Endothelial cell of umbilical vein (primary cell): ENCODE measurements around the gene ZNF319. TPM values are rescaled to one million over a fixed set of nuclear protein-coding genes. Genes with fewer than 3 reads are reported as not detected.

ENCODE experiments used
- BruUV-seq: library from RNA; stranded (reverse); fragments of 400-500 nt; replicated peaks from 2 replicates; lab custom pipeline; 2021; lab: Mats Ljungman, UMichigan
- CTCF ChIA-PET: fragments of 300-600, 350-600 bp; sonication (Branson Sonifier 250); formaldehyde crosslinking; loops from one replicate; lab custom pipeline; 2021; ENCODE audit warnings: antibody characterized with exemption, inconsistent platforms; lab: Charles Lee
- POLR2A ChIA-PET: fragments of 300-600, 350-600 bp; sonication (Branson Sonifier 250); formaldehyde crosslinking; loops from one replicate; lab custom pipeline; 2021; ENCODE audit warnings: antibody characterized with exemption, inconsistent platforms; lab: Charles Lee
- DNase-seq: peaks from one replicate; pipeline ENCODE4 v3.0.0-alpha.2; 2011; ENCODE audit warnings: low read depth, low spot score
- FAIRE-seq: peaks from 2 replicates; lab custom pipeline; 2011; peaks lifted over from hg19 to GRCh38; lab: Jason Lieb, UNC
- H2AFZ ChIP-seq: 2 replicates; pipeline ENCODE4 v1.6.0; 2012; ENCODE audit warnings: low read depth, low read length, control low read depth, inconsistent platforms
- H3K27ac ChIP-seq: 2 replicates; pipeline ENCODE4 v1.5.1; 2011; ENCODE audit warnings: low read depth, mild to moderate bottlenecking, control low read depth, low read length, moderate library complexity; ENCODE audit not compliant: insufficient read depth
- H3K27me3 ChIP-seq, 2 experiments: 2 replicates each; pipeline versions ENCODE4 v1.6.0 to v1.6.1; 2011; ENCODE audit warnings: low read length in 2 of 2, mixed read lengths in 1 of 2; ENCODE audit not compliant: control insufficient read depth in 2 of 2, insufficient read depth in 2 of 2
- H3K36me3 ChIP-seq, 2 experiments: 2 replicates in 1 of 2; 3 replicates in 1 of 2; pipeline ENCODE4 v1.5.1; 2011; ENCODE audit warnings: low read length in 2 of 2, mild to moderate bottlenecking in 1 of 2, moderate library complexity in 1 of 2; ENCODE audit not compliant: control insufficient read depth in 2 of 2, insufficient read depth in 2 of 2; ENCODE audit errors: extremely low read depth in 1 of 2
- H3K4me1 ChIP-seq: 3 replicates; pipeline ENCODE4 v1.5.1; 2011; ENCODE audit warnings: mild to moderate bottlenecking, low read length; ENCODE audit not compliant: control insufficient read depth, insufficient read depth; ENCODE audit errors: extremely low read depth
- H3K4me2 ChIP-seq: 2 replicates; pipeline ENCODE4 v1.6.1; 2011; ENCODE audit warnings: low read length, control low read depth, mixed read lengths; ENCODE audit not compliant: insufficient read depth
- H3K4me3 ChIP-seq, 3 experiments: fragments of 200-600 bp in 1 of 3; sonication (generic), shearing (Covaris generic) in 1 of 3; replicated peaks in 1 of 3; 2 replicates each; pipeline ENCODE4 v1.5.1; 2011 to 2016; ENCODE audit warnings: control low read depth in 3 of 3, low read length in 3 of 3, mild to moderate bottlenecking in 2 of 3, inconsistent platforms in 1 of 3, low read depth in 1 of 3, moderate library complexity in 1 of 3; ENCODE audit not compliant: insufficient read depth in 1 of 3
- H3K79me2 ChIP-seq: 2 replicates; pipeline ENCODE4 v1.6.0; 2012; ENCODE audit warnings: low read length, inconsistent platforms; ENCODE audit not compliant: control insufficient read depth, insufficient read depth
- H3K9ac ChIP-seq: replicated peaks from 2 replicates; pipeline ENCODE3; 2011; ENCODE audit warnings: low read length, control low read depth; ENCODE audit not compliant: insufficient read depth; ENCODE audit errors: extremely low read depth
- H3K9me1 ChIP-seq: replicated peaks from 3 replicates; pipeline ENCODE4 v1.6.0; 2011; ENCODE audit warnings: mild to moderate bottlenecking, low read length; ENCODE audit not compliant: control insufficient read depth, insufficient read depth; ENCODE audit errors: extremely low read depth
- H3K9me3 ChIP-seq: replicated peaks from 2 replicates; pipeline ENCODE4 v1.5.1; 2012; ENCODE audit warnings: low read length, inconsistent platforms; ENCODE audit not compliant: control insufficient read depth, insufficient read depth
- H4K20me1 ChIP-seq: replicated peaks from 2 replicates; pipeline ENCODE3; 2011; ENCODE audit warnings: mild to moderate bottlenecking, low read length; ENCODE audit not compliant: control insufficient read depth, insufficient read depth; ENCODE audit errors: extremely low read depth
- EZH2 ChIP-seq: IDR thresholded peaks from 2 replicates; pipeline ENCODE4 v1.6.1; 2012; ENCODE audit warnings: borderline replicate concordance, low read depth, mild to moderate bottlenecking, moderate library complexity, low read length, inconsistent platforms; ENCODE audit not compliant: severe bottlenecking
- FOS ChIP-seq: IDR thresholded peaks from 2 replicates; pipeline ENCODE4 v1.6.1; 2011; ENCODE audit warnings: mild to moderate bottlenecking, low read length, moderate library complexity, borderline replicate concordance; ENCODE audit not compliant: insufficient read depth
- GATA2 ChIP-seq: IDR thresholded peaks from 2 replicates; pipeline ENCODE4 v1.7.0; 2011; ENCODE audit warnings: low read depth, mild to moderate bottlenecking, moderate library complexity, mixed read lengths, low read length; ENCODE audit not compliant: insufficient read length, insufficient read depth
- JUN ChIP-seq: IDR thresholded peaks from 2 replicates; pipeline ENCODE4 v1.6.1; 2011; ENCODE audit warnings: borderline replicate concordance, low read depth; ENCODE audit not compliant: insufficient read length, insufficient read depth
- MAX ChIP-seq: IDR thresholded peaks from 2 replicates; pipeline ENCODE4 v1.6.1; 2011; ENCODE audit not compliant: insufficient read depth, insufficient read length
- MYC ChIP-seq: IDR thresholded peaks from one replicate; pipeline ENCODE4 v1.6.1; 2011; ENCODE audit warnings: mild to moderate bottlenecking, low read depth, low read length
- POLR2A ChIP-seq: IDR thresholded peaks from 2 replicates; pipeline ENCODE4 v1.6.1; 2012; ENCODE audit warnings: low read depth, mild to moderate bottlenecking, control low read depth, low read length
- POLR2AphosphoS5 ChIP-seq: IDR thresholded peaks from 2 replicates; pipeline ENCODE4 v1.6.1; 2012; ENCODE audit warnings: low read depth, mild to moderate bottlenecking, control low read depth, low read length, moderate library complexity; ENCODE audit not compliant: insufficient read depth
- dilution Hi-C: fragments of 300-500 bp; cut with MboI; formaldehyde crosslinking; loops from one replicate; pipeline ENCODE4 v1.15.0; 2019; ENCODE audit warnings: low sequenced_read_pairs; ENCODE audit not compliant: extremely low pct_ligation_motif_present
- intact Hi-C: fragments of 100-400 bp; cut with micrococcal nuclease; formaldehyde crosslinking; loops from one replicate; pipeline ENCODE4 v1.10.0; 2022
- polyA plus RNA-seq, 4 experiments: library from polyadenylated mRNA; depleted of rRNA in 3 of 4; stranded (reverse) in 3 of 4; unstranded in 1 of 4; fragments of >200 nt; gene quantifications; 2 replicates each; pipeline versions ENCODE4 v1.2.1 to v1.2.3, GENCODE V29; 2011 to 2012; ENCODE audit warnings: missing spikeins in 1 of 4
- total RNA-seq: library from RNA; stranded (reverse); gene quantifications from 2 replicates; pipeline ENCODE4 v1.2.3, GENCODE V29; 2021
- TF ChIP-seq, protein P1 (sequence below), 2 donors: IDR thresholded peaks; 1 replicate in 1 of 2; 2 replicates in 1 of 2; pipeline ENCODE4 v1.5.1; 2011; ENCODE audit warnings: low read length in 2 of 2, mild to moderate bottlenecking in 2 of 2, moderate library complexity in 2 of 2, control low read depth in 1 of 2, inconsistent platforms in 1 of 2, low read depth in 1 of 2; ENCODE audit not compliant: insufficient read depth in 1 of 2; ENCODE audit errors: extremely low read depth in 1 of 2

ZNF319 gene
- total and polyA plus RNA-seq, 2 donors (not counting 3 experiments of a cell fraction or from before 2014, with no cell fraction given): 5.4 to 9.9 TPM

DNA sequence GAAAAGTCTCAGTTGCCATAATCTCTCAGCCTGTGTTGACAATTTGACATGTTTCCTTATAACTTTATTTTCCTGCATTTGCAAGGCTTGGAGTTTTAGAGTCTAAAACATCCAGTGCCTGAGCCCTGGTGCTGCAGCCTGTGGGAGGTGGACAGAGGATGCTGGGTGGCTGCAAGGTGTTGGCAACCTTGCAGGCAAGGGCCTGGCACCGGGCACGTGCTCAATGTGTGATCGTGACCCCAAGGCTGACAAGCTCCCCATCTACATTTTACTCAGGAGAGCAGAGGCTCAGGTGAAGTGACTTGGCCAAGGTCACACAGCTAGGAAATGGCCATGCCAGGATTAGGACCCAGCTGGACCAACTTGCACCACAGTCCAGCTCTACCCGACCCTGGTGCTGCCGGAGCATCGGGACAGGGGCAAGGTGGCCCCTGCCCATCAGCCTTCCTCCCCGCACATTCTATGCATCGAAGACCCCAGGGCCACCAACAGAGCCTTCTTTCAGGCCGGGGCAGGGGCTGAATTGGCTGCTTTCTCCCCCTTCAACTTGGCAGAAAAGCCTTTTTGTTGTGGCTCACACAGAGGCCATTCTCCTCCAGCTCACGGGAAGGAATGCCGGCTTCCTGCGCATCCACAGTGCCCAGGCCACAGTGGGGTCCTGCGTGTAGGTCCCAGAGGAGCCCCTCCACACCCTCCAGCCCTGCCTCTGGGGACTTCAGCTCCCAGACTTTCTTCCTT is 48.2 kb upstream of the ZNF319 start:
- FAIRE-seq: no peak
- no TSS peak for BruUV-seq
- Histone ChIP-seq H3K4me2 (no peak overlapping the region), H3K79me2 (no peaks in the 10 kb centered on the region), H3K27me3 (no peaks in the 10 kb centered on the region), H2AFZ (no peak overlapping the region), H3K27ac (no peak overlapping the region), H3K4me3 (no peak overlapping the region), H3K4me1 (no peaks in the 10 kb centered on the region), H3K9me1 (no peaks in the 10 kb centered on the region), H3K9me3 (no peaks in the 10 kb centered on the region), H4K20me1 (no peaks in the 10 kb centered on the region), H3K36me3 (no peaks in the 10 kb centered on the region), H3K9ac (no peak overlapping the region)
- DNase-seq: no peak
- dilution Hi-C loops: no loop called here
- ChIA-PET POLR2A (no interaction called here), CTCF (interaction anchor here (1.4 kb wide), 3 partner anchors 21 to 79 kb away, joined by 3 to 4 read pairs (median 3); no protein-coding TSS in a partner anchor)
- intact Hi-C loops: no loop called here
- TF ChIP-seq MYC (no peak), MAX (no peak), EZH2 (no peak), POLR2AphosphoS5 (no peak), GATA2 (no peak), POLR2A (no peak), FOS (no peak), JUN (no peak)
- TF ChIP-seq, protein P1, sequence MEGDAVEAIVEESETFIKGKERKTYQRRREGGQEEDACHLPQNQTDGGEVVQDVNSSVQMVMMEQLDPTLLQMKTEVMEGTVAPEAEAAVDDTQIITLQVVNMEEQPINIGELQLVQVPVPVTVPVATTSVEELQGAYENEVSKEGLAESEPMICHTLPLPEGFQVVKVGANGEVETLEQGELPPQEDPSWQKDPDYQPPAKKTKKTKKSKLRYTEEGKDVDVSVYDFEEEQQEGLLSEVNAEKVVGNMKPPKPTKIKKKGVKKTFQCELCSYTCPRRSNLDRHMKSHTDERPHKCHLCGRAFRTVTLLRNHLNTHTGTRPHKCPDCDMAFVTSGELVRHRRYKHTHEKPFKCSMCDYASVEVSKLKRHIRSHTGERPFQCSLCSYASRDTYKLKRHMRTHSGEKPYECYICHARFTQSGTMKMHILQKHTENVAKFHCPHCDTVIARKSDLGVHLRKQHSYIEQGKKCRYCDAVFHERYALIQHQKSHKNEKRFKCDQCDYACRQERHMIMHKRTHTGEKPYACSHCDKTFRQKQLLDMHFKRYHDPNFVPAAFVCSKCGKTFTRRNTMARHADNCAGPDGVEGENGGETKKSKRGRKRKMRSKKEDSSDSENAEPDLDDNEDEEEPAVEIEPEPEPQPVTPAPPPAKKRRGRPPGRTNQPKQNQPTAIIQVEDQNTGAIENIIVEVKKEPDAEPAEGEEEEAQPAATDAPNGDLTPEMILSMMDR (IDR thresholded peaks at IDR 0.05; ENCODE audit: extremely low read depth in 1 of 2, insufficient read depth in 1 of 2, low read depth in 1 of 2, low read length in 2 of 2): no peak
